GM21526 (cell line): ENCODE data around the gene NDUFS5.
"Not testable (repeated sequence)": the region's sequence is repeated elsewhere in the genome, so short reads cannot be mapped to it uniquely, and the experiment has no call there.

Source experiments
- ATAC-seq: cut with Tn5 transposase; IDR thresholded peaks from one replicate; pipeline ENCODE4 v1.9.1; 2021; ENCODE audit warnings: moderate library complexity; ENCODE audit not compliant: unreplicated experiment, low FRiP score

Gene NDUFS5

DNA sequence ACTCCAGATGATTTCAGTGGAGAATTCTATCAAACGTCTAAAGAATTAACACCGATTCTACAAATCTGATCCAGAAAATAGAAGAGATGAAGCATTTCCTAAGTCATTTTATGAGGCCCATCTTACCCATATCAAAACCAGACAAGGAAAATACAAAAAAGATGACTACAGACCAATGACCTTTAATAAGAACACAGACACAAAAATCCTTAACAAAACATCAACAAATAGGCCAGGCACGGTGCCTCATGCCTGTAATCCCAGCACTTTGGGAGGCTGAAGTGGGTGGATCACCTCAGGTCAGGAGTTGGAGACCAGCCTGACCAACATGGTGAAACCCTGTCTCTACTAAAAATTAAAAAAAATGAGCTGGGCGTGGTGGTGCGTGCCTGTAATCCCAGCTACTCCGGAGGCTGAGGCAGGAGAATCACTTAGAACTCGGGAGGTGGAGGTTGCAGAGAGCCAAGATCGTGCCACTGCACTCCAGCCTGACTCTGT, 29.1 kb downstream of the NDUFS5 start:
- not testable (repeated sequence) for ATAC-seq

DNA sequence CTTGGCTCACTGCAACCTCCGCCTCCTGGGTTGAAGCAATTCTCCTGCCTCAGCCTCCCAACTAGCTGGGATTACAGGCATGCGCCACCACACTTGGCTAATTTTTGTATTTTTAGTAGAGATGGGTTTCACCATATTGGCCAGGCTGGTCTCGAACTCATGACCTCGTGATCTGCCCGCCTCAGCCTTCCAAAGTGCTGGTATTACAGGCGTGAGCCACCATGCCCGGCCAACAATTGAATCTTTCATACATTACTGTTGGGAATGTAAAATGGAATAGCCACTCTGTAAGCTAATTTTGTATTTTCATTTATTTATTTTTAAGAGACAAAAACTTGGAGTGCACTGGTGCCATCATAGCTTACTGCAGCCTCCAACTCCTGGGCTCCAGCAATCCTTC, 35.4 kb downstream of the NDUFS5 start:
- ATAC-seq: not testable (repeated sequence)

DNA sequence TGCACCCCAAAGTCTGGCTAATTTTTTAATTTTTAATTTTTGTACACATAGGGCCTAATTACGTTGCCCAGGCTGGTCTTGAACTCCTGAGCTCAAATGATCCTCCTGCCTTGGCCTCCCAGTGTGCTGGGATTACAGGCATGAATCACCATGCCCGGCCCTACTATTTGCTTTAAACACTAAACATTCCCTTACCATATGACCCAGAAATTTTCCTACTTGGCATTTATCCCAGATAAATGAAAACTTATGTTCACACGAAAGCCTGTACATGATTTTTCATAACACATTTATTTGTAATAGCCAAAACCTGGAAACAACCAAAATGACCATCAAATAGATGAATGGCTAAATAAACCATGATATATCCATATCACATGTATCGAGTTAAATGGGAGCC, 35.8 kb downstream of the NDUFS5 start:
- no peak for ATAC-seq

DNA sequence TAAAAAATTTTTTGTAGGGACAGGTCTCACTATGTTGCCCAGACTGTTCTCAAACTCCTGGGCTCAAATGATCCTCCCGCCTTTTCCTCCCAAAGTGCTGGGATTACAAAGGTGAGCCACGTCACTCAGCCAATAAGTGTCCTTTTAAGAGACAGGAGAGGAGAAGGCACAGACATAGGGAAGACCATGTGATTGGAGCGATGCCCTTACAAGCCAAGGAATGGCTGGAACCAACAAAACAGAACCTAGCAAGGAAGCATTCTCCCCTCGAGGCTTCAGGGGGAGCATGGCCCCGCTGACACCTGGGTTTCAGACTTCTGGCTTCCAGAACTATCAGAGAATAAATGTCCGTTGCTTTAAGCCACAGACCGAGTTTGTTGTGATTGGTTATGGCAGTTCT, 37.0 kb downstream of the NDUFS5 start:
- no peak for ATAC-seq

DNA sequence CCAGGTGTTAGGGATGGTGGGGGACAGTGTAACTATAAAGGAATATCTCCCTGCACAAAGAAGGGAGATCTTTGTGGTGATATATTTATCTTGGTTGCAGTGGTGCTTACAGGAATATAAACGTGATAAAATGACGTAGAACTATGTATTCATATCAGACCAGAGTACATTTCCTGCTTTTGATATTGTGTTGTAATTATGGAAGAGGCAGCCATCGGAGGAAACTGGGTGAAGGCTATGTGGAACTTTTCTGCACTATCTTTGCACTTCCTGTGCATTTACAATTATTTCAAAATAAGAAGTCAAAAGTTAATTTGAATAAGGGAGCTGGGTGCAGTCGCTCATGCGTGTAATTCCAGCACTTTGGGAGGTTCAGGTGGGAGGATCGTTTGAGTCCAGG, 37.6 kb downstream of the NDUFS5 start:
- no peak for ATAC-seq

DNA sequence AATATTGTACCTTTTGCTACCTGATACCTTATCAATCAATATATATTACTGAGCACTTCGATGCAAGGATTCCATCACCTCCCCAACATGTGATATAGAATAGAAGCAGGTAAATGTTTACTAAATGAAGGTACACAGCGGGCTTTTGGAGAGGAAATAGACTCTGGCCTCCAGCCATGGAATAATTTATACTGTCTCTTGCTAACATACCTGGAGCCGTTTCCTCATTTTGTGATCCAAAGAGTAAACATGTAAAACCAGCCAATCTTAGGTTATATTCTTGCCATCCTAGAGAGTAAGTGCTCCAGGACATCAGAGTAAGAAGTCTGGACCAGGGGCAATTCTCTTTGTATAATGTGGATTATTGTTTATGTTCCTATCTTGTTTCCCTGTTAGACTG, 39.4 kb downstream of the NDUFS5 start:
- no peak for ATAC-seq

DNA sequence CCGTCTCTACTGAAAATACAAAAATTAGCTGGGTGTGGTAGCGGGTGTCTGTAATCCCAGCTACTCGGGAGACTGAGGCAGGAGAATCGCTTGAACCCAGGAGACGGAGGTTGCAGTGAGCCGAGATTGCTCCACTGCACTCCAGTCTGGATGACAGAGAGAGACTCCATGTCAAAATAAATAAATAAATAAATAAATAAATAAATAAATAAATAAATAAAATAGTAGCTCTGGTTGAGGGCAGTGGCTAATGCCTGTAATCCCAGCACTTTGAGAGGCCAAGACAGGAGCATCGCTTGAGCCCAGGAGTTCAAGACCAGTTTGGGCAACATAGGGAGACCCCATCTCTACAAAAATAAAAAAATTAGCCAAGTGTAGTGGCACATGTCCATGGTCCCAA, 42.1 kb downstream of the NDUFS5 start:
- not testable (repeated sequence) for ATAC-seq

DNA sequence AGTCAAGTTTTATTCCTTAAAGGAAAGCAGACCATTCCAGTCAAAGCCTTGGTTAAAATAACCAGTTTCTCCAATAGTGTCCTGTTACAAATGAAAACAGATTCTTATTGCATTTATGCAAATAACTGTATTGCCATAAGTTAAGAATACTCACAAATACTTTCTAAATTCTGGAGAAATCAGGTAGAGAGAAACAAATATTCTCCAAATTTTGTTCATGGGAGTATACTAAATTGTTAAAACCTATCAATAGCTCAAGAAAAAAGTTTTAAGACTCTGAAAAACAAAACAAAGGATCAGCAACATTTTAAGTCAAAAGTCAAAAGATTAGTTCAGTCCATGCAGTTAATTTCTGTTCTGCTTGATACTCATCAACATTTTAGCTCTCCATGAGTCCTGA, 45.4 kb downstream of the NDUFS5 start:
- ATAC-seq: not testable (repeated sequence)

DNA sequence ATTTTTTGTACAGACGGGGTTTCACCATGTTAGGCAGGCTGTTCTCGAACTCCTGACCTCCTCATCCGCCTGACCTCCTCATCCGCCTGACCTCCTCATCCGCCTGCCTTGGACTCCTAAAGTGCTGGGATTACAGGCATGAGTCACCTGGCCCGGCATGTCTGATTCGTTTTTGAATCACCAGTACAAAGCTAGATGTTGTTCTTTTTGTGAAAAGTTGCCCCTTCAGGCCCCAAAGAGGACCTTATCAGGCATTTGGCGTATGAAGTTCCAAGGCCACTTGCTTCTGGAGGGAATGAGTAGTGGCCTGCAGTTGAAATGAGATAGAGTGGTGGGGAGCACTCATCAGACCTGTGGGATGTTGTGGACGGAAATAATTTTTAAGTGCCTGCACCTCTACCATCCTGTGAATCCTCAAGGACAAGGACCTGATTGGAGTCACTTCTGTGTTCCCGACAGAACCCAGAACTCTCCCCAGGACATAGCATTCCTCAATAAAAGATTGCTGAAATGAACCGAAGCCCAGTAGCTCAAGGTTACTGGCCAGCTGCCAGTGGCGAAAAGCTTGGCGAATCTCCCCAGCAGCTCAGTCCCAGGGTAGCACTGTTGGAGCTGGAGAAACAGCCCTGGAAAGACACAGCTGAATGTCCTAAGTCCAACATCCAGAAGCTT, 50.1 kb downstream of the NDUFS5 start:
- no peak for ATAC-seq

DNA sequence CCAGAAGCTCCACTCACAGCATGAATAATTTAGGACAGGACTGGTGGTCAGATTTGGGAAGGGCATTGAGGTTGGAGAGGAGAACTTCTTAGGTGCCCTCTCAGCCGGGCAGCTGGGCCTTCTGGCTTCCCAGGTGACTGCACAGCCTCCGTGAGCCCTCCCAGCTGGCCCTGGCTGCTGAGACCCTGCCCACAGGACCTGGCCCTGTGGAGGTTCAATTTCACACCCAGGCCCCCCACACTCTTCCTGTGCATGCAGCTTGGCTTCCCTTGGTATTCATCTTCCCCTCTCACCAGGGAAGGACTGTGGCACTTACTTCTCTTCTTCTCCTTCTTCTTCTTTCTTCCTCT, 50.6 kb downstream of the NDUFS5 start:
- ATAC-seq: no peak

DNA sequence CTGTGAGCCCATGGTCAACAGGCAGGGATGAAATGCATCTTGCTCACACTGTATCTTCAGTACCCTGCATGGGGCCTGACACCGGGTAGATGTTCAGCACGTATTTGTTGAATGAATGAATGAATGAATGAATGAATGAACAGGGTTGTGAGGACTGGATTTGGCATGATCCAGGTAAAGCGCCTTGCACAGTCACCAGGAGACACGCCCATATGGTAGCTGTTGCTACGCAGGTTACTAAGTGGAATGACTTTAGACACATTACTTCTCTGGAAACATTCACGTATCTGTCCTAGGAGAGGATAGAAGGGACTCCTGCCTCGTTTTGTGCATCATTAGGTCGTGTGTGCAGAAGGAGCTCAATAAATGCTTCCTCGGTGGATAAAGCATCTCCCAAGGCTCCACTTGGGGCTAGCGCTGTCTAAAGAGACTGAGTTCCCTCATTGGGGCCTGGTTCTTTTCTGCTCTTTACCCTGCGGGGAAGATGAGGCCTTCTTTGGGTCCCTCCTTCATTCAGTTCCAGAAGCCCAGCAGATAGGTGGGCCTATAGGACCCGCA, 54.2 kb downstream of the NDUFS5 start:
- no peak for ATAC-seq

DNA sequence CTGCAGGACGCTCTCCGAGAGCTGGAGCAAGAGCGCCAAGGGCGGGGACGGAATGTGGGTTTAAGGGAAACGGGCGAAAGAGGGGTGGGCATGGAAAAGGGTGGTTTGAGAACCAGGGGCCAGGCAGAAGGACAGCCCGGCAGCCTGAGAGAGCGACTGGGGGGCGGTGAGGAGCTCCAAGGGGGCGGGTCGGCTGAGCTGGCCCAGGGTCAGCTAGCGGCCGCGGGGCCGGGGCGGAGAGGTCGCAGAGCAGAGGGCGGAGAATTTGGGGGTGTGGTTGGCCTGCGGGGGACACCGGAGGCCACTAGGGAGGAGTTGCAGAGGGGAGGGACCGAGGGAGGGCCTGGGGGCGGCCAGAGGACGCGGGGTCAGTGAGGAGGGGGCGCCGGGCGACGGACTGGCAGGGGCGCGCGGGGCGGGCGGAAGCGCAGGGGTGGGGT, 54.7 kb downstream of the NDUFS5 start:
- ATAC-seq: no peak

DNA sequence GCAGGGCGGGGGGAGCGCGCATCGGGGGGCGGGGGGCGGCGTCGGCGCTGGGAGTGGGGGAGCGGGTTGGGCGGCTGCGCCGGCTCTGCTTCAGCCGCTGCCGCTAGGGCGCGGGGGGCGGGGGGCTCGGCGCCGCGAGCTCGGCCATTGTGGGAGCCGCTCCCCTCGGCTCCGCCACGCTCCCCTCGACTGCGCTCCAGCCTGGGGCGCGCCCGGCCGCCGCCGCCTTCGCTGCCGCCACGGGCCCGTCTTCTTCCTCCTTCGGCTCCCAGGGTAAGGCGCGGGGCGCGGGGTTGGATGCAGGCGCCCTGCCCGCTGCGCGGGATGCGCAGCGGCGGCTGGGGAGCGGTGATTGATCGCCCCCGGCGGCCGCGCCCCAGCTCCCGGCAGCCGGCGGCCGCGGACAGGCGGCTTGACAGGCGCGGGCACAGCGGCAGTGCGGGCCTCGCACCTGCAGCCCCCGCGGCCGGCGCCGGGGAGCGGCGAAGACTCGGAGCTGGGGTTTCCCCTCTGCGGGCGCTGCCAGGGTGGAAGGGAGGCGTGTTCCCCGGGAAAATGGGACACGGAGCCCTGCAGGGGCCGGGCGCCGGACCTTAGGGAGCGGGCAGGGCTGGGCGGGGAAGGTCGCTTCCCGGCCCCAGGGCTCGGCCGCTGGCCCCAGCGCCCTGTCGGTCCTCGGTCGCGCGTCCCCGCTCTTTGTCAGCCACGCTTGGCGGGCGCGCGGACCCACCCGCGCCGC, 55.3 kb downstream of the NDUFS5 start:
- no peak for ATAC-seq

DNA sequence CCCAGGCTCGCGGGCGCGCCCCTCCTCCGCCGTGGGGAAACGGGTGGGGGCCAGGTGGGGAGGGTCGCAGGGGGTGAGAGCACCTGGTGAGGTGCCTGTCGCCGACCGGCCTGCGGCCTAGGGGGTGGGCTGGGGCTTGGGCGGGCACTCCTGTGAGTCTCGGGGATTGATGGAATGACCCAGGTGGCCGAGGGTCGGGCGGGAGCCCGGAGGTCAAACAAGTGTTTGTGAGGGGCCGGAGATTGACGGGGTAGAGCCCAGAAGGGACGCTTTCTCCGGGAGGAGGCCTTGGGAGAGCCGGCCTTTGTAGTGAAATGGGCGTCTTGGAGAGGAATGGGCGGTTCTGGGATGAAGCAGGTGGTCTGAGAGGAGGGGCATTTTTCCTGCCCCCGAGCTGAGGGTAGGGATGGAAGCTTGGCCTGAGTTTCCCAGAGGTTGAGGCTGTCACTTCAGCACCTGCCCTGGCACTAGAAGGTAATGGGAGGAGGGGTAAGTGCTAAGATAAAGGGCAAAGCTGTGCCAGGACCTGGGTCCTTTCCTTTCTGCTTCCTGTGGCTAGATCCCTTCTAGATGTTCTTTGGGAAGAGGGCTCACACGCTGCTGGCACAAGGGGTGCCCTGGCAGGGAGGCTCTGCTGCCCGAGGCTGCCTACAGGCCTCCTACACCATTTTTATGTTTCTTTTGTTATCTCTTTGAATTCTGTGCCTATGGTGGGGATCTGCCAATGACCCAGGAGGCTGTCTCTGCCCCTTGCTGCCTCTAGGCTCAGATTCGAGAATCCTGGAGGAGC, 56.1 kb downstream of the NDUFS5 start:
- ATAC-seq: no peak

DNA sequence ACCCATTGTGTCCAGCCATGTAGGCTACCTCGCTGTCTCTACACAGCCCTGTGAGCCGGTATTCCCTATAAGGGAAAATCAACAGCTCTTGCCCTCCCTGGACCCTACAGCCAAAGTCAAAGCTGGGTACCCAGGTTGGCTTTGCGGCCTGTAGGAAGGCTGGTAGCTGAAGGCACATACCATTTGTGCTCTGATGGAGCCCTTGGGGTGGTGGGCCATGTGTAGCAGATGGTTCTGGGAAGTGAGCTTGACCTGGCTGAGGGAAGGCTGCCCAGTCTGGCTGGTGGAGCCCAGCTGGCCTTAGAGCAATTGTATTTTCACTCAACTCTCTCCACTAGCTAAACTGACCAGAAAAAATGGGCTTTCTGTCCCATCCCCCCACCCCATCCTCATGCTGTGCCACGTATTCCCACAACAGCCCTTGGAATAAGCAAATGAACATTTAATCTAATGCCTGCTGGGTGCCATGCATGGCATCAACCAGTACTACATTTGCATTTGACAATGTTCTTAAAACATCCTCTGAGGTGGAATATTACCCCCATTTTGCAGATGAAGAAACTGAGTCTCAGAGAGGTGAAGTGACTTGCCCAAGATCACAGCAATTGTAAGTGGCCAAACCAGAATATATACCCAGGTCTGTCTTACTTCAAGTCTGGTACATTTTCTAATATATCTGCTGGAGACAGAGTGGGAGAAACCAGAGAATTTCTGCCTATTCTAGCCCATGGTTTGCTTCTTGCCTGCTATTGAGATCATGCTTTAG, 56.8 kb downstream of the NDUFS5 start:
- ATAC-seq: no peak

DNA sequence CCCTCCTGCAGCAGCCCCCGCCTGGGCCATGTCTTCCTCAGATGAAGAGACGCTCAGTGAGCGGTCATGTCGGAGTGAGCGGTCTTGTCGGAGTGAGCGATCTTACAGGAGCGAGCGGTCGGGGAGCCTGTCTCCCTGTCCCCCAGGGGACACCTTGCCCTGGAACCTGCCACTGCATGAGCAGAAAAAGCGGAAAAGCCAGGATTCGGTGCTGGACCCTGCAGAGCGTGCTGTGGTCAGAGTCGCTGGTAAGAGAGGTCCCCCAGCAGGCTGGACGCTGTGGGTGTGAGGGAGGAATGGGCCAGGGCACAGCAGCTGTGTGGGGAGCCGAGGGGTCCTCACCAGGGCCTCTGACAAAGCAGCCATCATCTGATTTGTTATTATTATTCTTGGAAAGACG, 58.0 kb downstream of the NDUFS5 start:
- ATAC-seq: no peak
